Gastrocnemius medialis (tissue), 4 donors: ENCODE data around the gene SLC22A4. TPM values are rescaled to one million over a fixed set of nuclear protein-coding genes. Genes with fewer than 3 reads are reported as not detected.

Experiments used
- ATAC-seq, 2 donors: fragments of 150-250 bp; one replicate each; pipeline ENCODE4 v1.9.1; 2016
- DNase-seq, 2 donors: peaks; one replicate each; pipeline ENCODE4 v3.0.0-alpha.2; 2019
- H3K27ac ChIP-seq, 4 donors: fragments of 200-600 bp; sonication (generic); 1 replicate in 1 of 4; 2 replicates in 3 of 4; pipeline ENCODE4 v1.5.1; 2016 to 2018; ENCODE audit warnings: mild to moderate bottlenecking in 2 of 4, moderate library complexity in 1 of 4
- H3K27me3 ChIP-seq, 3 donors: fragments of 200-600 bp; sonication (generic) in 2 of 3; 1 replicate in 1 of 3; 2 replicates in 2 of 3; pipeline versions ENCODE4 v1.5.1 to v1.6.0; 2016 to 2019; ENCODE audit warnings: mild to moderate bottlenecking in 1 of 3, moderate library complexity in 1 of 3
- H3K36me3 ChIP-seq, 2 donors: fragments of 200-600 bp; sonication (generic) in 1 of 2; one replicate each; pipeline ENCODE4 v1.5.1; 2017 to 2018
- H3K4me1 ChIP-seq, 2 donors: fragments of 200-600 bp; sonication (generic) in 1 of 2; one replicate each; pipeline ENCODE4 v1.5.1; 2016 to 2017; ENCODE audit warnings: mild to moderate bottlenecking in 2 of 2
- H3K4me3 ChIP-seq, 4 donors: fragments of 200-600 bp; sonication (generic) in 3 of 4; 1 replicate in 1 of 4; 2 replicates in 3 of 4; pipeline ENCODE4 v1.5.1; 2016 to 2019; ENCODE audit warnings: mild to moderate bottlenecking in 2 of 4
- H3K9me3 ChIP-seq, 3 donors: fragments of 200-600 bp; sonication (generic) in 2 of 3; 1 replicate in 1 of 3; 2 replicates in 2 of 3; pipeline ENCODE4 v1.5.1; 2016 to 2019
- CTCF ChIP-seq, 5 experiments: fragments of 450-650 bp in 3 of 5; fragments of 200-600 bp in 2 of 5; sonication (generic) in 2 of 5; IDR thresholded peaks in 4 of 5; conservative IDR thresholded peaks in 1 of 5; 1 replicate in 4 of 5; 2 replicates in 1 of 5; pipeline ENCODE4 v1.5.1; 2016 to 2019; ENCODE audit warnings: antibody characterized with exemption in 5 of 5, mild to moderate bottlenecking in 3 of 5, moderate library complexity in 3 of 5
- POLR2A ChIP-seq, 2 donors: fragments of 450-650 bp; IDR thresholded peaks; one replicate each; pipeline ENCODE4 v1.6.1; 2017; ENCODE audit warnings: antibody characterized with exemption in 2 of 2, mild to moderate bottlenecking in 2 of 2, moderate library complexity in 2 of 2
- in situ Hi-C, 4 donors: fragments of 200-750 bp; cut with MboI; loops; one replicate each; pipeline versions ENCODE4 v1.15.0 to v1.8.0; 2017; ENCODE audit warnings: low sequenced_read_pairs in 4 of 4
- intact Hi-C: fragments of 100-400 bp; cut with DNase I; formaldehyde crosslinking; loops from one replicate; pipeline ENCODE4 v1.15.1; 2023; ENCODE audit warnings: low total_unique reads
- total RNA-seq, 4 donors: library from RNA; depleted of rRNA; stranded (reverse); fragments of >200 nt; gene quantifications; one replicate each; pipeline versions ENCODE4 v1.1.0 to v1.2.3, GENCODE V29; 2016

SLC22A4 gene
- total RNA-seq, 4 donors from 2014 or later: 5.4 to 6.7 (median 6.2) TPM

GRCh38 chr5:132334812-132335211 lies 40.6 kb downstream of the SLC22A4 start:
- H3K36me3 ChIP-seq: peaks cover 0 to 39% of the 10 kb centered on the region in 2 donors

GRCh38 chr5:132335402-132335801 lies 41.2 kb downstream of the SLC22A4 start:
- Histone ChIP-seq H3K27me3 (no peaks in the 10 kb centered on the region), H3K4me3 (no peak overlapping the region), H3K36me3 (peaks cover 0 to 35% of the 10 kb centered on the region in 2 donors), H3K4me1 (no peaks in the 10 kb centered on the region), H3K9me3 (no peaks in the 10 kb centered on the region), H3K27ac (no peak overlapping the region)
- no peak for DNase-seq
- intact Hi-C loops: no loop called here
- TF ChIP-seq POLR2A (IDR thresholded peaks at IDR 0.05) (no peak), CTCF (IDR thresholded peaks at IDR 0.05 in 4 of 5, conservative IDR thresholded peaks at IDR 0.05 in 1 of 5) (no peak)
- no peak for ATAC-seq
- in situ Hi-C loops: no loop called here

More at GRCh38 chr5:132334812-132335211, 40.6 kb downstream of the SLC22A4 start:
- Histone ChIP-seq H3K4me1 (no peaks in the 10 kb centered on the region), H3K9me3 (no peaks in the 10 kb centered on the region), H3K4me3 (no peak overlapping the region), H3K27ac (no peak overlapping the region), H3K27me3 (no peaks in the 10 kb centered on the region)
- intact Hi-C loops: no loop called here
- DNase-seq (no peak), ATAC-seq (no peak)
- in situ Hi-C loops: no loop called here
- no peak for TF ChIP-seq POLR2A (IDR thresholded peaks at IDR 0.05)
- TF ChIP-seq CTCF (IDR thresholded peaks at IDR 0.05 in 4 of 5, conservative IDR thresholded peaks at IDR 0.05 in 1 of 5): no peak

GRCh38 chr5:132339502-132339901 lies 45.3 kb downstream of the SLC22A4 start:
- Histone ChIP-seq H3K36me3 (peaks cover 0 to 11% of the 10 kb centered on the region in 2 donors), H3K9me3 (no peaks in the 10 kb centered on the region), H3K27me3 (no peaks in the 10 kb centered on the region), H3K4me1 (peaks cover 14 to 19% of the 10 kb centered on the region in 2 donors), H3K27ac (no peak overlapping the region), H3K4me3 (no peak overlapping the region)
- intact Hi-C loops: no loop called here
- DNase-seq: no peak
- TF ChIP-seq POLR2A (IDR thresholded peaks at IDR 0.05): no peak
- no peak for TF ChIP-seq CTCF (IDR thresholded peaks at IDR 0.05 in 4 of 5, conservative IDR thresholded peaks at IDR 0.05 in 1 of 5)
- no peak for ATAC-seq
- in situ Hi-C loops: no loop called here

GRCh38 chr5:132342291-132343180 lies 48.3 kb downstream of the SLC22A4 start:
- DNase-seq (no peak), ATAC-seq (peak in 1 of 2 donors; percentile 56)
- Histone ChIP-seq H3K4me3 (no peak overlapping the region), H3K36me3 (no peaks in the 10 kb centered on the region), H3K4me1 (peaks cover 21 to 25% of the 10 kb centered on the region in 2 donors), H3K27me3 (no peaks in the 10 kb centered on the region), H3K9me3 (no peaks in the 10 kb centered on the region), H3K27ac (peak overlapping the region; percentile 18 to 72 (median 54))
- intact Hi-C loops: no loop called here
- in situ Hi-C loops: no loop called here
- TF ChIP-seq CTCF (IDR thresholded peaks at IDR 0.05 in 4 of 5, conservative IDR thresholded peaks at IDR 0.05 in 1 of 5) (no peak), POLR2A (IDR thresholded peaks at IDR 0.05) (no peak)
